ENCODE results near the gene RCAN3. TPM values are rescaled to one million over a fixed set of nuclear protein-coding genes. Genes with fewer than 3 reads are reported as not detected.

The RCAN3 gene
- 10.9 TPM for total RNA-seq

GRCh38 chr1:24502709-24503058 is at the start of gene RCAN3:
Gene RCAN3, plus strand, starts transcription at chr1:24502836. Its CDS starts 11,537 bp downstream, at chr1:24514373.

GRCh38 chr1:24555591-24556413 is 53.2 kb downstream of the RCAN3 start, which contains the start of gene NCMAP:
Gene NCMAP, plus strand, starts transcription at chr1:24556087. Its CDS starts 39,344 bp downstream, at chr1:24595431.

Other genes with a start within 250 kb of the RCAN3 start
- 2.5 TPM for gene GRHL3, start 183.5 kb upstream of the RCAN3 start, total RNA-seq
- gene STPG1, start 89.1 kb upstream of the RCAN3 start, total RNA-seq, result 7.8 TPM
- 33.1 TPM for gene NIPAL3, start 87.0 kb upstream of the RCAN3 start, total RNA-seq
- gene NCMAP, start 53.3 kb downstream of the RCAN3 start, total RNA-seq, result 0.47 TPM
- gene SRRM1, start 140.5 kb downstream of the RCAN3 start, total RNA-seq, result 56.5 TPM
- 138 TPM for gene CLIC4, start 242.6 kb downstream of the RCAN3 start, total RNA-seq

Measured in metanephros (tissue), 1 donor.